HG02571 (cell line): ENCODE results near the gene MTA3.
A peak's percentile ranks its signal among the peaks of the same experiment; 100 is the strongest.

Source experiments
- ATAC-seq: cut with Tn5 transposase; IDR thresholded peaks from one replicate; pipeline ENCODE4 v1.9.1; 2021; ENCODE audit warnings: mild to moderate bottlenecking, moderate library complexity; ENCODE audit not compliant: unreplicated experiment

MTA3 gene

DNA sequence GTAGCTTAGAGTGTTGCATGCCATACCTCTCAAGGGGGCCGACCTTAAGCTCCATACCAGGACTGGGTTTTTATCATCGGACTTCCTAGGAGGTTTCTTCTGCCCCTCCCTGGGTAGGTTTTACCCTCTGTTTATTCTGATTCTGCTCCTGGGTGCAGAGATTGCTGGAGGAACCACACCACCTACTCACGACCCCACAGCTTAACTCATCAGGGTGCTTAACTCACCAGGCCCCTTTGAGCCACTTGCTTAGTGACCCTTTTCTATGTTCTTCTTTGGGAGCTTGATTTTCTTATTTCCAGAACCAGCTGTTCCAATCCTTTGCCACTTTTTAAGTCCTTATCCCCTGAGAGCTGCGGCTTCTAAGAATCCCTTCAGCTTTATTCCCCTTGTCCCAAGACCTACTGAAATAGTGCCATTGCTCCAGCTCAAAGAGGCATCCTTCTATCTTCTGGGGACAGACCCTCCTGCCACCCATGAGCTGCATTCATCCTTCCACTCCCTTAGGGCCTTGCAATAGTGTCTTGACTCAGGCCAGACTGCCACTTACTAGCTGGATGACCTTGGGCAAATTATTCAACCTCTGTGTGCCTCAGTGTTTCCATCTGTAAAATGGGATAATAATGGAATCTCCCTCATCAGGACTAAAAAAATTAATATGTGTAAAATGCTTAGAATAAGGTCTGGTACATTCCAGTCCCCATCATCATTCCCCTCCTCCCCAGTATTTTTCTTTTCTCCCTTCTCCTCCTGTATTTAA is 189.7 kb downstream of the MTA3 start:
- no peak for ATAC-seq

DNA sequence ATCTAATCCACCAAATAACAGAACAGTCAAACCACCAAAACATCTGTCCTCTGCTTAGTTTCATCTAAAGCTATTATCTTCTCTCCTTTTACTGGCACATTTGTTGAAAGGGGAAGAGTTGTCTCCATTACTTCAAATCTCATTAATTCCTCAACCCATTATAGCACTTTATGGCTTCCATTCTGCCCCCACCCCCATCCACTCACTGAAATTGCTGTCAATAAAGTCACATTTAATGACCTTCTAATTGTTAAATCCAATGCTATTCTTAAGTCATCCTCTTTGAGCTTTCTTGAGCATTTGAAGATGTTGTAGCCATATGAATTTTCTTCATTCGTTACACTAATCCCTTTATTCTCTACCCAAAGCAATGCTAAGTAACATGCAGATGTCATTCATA is 190.3 kb downstream of the MTA3 start:
- ATAC-seq, result no peak

DNA sequence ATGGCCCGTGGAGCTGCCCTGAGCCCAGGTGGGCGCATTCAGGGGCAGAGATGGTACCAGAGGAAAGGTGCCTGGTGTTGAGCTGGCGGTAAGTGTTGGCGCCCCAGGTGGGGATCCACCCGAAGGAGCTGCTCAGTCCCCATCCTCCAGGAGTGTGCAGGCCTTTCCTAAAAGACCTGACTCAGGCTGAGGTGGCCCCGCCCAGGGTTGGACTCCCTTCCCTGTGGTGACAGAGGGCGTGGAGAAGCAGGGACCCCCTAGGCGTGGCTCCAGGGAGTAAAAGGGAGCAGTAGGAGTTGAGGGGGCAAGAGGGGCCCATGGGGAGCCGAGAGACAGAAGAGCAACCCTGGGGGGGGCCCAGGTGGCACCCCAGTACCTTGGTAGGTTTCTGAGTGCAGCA is 193.1 kb downstream of the MTA3 start:
- ATAC-seq, result no peak

DNA sequence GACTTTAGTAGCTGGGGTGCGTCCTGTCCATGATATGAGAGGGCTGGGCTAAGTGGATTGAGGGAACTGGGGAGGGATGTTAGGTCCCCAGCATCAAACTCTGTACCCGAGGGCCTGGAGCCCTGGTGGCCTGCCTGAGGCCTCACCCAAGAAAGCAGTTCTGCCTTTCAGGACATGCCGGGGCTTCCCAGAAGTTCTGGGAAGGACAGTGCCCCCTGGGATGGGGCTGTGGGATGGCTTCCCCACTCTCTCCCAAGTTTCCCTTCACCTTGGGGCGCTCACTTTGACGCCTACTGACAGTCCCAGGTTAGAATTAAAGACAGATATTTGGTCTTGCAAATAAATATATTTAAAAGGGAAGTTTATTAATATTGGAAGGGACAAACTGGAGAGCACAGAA is 193.7 kb downstream of the MTA3 start:
- ATAC-seq, result no peak

DNA sequence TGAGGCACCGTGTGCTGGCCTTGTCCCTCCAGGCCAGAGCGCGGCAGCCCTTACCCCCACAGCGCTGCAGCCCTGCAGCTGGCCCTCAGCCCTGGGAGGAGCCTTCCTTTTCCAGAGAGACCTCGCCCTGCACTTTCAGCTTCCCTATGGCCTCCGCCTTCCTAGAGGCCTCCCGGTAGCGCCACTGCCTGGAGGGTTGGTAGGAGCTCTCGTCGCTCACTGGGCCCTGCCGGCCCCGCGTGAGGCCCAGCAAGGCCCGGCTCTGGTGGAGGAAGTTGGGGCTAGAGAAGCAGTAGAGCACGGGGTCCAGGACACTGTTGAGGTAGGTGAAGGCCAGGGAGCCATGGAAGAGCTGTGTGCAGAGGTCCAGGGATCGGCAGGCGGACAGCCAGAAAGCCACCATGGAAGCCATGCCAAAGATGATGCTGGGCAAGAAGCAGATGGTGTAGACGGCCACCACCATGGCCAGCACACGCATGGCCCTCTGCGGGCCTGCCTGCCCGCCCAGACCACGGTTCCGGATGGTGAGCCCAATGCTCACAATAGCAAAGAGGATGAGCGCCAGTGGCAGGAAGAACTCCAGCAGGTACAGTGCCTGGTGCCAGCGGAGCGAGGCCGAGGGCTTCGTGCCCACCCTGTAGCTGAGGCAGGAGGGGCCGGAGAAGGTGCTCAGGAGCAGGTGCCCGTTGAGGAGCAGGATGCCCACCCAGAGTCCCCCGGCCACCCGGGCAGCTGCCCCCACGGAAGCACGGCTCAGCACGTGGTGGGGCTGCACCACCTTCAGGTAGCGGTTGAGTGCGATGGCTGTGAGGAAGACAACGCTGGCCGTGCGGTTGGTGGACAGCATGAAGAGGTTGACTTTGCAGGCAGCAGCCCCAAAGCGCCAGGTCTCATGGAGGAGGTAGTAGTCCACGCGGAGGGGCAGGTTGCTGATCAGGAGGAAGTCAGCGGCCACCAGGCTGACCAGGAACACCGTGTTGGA is 194.7 kb downstream of the MTA3 start:
- no peak for ATAC-seq

DNA sequence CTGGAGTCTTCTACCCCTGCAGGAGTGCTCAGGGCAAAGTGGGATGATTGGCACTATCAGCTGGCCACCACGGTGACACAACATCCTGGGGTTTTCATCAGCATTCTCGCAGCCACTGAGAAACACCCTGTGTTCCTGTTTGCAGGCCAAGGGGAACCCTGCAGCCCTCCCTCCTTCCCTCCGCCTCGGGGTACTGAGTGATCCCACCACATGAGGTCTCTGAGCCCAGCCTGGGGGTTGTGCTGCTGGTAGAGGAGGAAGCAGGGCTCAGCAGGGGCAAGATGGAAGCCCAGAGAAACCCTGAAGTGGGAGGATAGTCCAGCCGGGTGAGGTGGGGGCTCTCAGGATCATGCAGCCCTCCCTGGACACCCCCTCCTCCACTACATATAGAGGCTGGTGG is 195.7 kb downstream of the MTA3 start, which contains the start of gene OXER1:
OXER1 (minus strand) TSS at position 40 of the 400 bp plus-strand sequence. CDS start 73 bp downstream, outside the sequence.
- ATAC-seq, result no peak

DNA sequence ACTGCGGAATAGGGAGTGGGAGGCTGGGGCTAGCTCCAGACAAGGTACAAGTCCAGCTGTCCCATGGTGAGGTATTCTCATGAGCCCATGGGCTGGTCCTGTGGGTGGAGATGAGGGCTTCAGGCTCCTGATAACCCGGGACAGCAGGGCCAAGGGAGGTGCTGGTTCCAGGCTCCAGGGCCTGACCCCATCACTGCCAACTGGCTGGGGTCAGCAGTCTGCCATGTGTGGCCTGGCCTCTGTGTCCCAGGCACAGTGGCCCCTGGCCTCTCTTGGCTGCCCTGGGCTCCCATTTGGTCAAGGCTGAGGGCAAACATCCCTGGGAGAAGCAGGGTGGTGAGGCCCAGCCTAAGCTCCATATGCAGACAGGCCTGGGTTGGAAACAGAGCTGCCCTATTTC is 196.5 kb downstream of the MTA3 start:
- ATAC-seq, result no peak

DNA sequence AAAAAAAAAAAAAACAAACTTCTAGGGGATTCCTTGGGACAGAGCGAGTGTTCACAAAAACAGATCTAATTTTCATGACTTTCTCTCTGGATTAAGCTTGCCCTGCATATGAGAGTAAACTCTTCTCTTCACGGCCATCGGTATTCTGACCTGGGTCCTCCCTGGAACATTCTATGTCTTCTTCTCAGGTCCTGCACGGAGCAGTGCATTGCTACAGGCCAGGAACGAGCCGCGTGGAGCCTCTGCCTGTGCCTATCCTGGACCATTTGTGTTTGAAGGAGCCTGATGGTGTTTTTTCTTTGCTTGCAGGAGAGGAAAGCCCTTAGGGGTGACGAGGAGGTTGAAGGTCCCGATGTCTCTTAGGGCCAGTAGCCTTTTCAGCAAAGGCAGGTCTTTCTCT is 197.3 kb downstream of the MTA3 start:
- ATAC-seq, result no peak

DNA sequence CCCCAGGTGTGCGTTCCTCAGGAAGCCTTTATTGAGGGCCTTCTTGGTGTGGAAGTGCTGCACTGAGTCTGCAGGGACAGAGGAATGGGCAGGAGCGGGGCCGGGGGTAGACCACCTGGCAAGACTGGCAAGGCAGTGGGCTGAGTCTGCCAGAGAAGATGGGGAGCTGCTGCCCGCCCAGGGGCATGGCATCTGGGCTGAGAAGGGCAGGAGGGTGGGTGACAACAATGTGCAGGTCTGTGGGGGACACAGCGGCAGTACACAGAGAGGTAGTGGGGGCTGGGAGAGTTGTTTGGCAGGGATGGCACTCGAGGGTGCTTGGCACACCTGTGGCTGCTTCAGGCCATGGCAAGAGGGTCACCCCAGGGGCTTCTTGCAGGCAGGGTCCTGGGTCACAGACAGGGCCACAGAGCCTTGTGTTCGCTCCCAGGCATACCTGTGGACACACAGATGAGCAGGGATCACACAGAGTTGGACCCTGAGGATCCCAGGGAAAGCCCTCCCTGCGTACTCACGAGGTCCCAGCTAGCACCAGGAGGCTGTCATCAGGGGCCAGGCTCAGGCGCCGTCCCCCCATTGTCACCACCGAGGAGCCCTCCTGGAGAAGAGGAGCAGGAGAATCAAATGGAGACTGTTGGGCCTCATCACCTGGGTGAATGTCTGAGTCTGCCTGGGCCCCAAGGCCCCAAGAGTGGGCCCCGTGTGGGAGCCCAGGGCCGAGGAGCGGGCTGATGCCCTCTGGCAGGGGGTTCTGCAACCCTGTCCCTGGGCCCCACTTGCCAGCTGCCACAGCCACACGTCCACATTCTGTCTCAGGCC is 198.9 kb downstream of the MTA3 start:
- no peak for ATAC-seq

DNA sequence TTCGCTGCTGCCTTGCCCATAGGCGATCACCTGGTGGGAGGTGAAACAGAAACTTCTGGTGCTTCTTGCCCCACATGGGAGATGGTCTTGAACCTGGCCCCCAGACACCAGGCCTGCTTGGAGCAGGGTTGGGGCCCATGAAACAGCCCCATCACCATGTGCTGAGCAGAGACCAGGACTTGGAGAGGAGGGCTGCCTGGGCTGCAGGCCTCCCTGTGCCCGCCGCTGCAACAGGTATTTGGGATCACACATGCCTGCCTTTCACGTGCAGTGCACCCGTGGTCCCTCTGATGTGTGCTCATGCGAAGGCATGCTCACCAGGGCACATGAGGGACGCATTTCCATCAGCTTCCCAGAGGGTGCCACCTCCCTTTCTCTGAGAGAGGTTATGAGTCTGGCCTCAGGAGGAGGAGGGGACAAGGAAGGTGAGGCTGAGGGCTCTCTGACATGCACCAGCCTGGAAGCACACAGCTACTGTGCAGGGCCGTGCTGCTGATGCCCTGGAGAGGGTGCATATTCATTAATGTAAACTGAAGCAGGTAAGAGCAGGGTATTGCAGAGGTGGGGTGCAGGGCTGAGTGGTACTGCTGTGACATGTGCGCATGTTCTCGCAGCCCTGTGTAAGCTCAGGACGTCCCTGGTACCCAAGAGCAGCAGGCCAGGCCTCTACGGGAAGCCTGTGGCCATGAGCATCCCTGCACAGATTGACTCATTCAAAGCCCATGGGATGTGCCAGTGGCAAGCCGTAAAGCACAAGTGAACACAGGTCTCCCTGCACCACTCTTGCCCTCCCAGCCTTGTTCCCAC is 199.7 kb downstream of the MTA3 start:
- no peak for ATAC-seq

DNA sequence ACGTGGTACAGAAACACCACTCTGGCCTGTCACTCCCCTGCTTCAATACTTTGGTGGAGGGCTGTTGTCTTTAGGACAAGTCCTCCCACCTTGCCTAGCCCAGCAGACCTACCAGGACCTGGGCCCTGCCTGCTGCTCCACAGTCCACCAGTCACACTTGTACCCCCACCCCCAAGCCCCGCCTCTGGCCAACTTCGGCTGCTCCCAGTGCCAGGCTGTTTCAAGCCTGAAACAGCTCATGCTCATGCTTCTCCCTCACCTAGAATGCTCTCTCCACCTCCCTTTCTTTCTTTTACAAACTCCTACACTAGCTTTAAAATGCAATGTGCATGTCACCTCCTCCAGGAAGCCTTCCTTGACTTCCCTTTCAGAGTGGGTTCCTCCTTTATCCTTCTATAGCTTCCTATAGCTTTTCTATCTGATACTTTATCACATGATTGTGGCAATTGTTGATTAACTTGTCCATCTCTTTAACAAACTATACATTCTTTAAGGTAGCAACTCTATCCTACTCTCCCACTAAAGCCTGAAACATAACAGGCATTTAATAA is 200.3 kb downstream of the MTA3 start:
- ATAC-seq, result no peak

DNA sequence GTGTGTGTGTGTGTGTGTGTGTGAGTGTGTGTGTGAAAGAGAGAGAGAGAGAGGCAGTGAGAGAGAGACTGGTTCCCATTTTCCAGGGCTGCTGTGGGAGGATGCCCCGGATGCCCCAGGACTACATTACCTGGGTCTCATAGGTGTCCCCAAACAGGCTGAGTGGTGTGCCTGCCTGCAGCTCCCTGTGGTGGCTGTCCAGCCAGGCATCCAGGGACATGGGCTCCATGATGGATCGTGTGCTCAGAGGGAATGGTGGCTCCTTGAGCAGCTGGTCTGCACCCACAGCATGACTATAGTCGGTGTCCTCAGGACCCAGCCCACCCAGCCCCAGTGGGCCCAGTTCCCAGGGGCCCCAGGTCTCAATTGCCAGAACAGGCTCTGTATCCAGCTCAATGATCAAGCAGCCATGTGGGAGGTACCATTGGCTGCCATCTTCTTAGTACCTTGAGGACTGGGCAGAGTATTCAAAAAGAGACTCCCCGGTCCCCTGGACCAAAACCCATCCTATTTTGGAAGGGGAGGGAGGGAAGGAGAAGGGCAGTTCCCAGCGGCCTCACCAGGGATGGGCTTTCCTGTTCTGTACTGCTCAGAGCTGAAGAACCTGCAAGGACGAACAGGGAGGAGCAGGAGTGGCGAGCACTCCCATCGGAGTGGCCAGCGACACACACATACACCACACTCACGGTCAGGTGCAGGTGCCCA is 201.3 kb downstream of the MTA3 start:
- no peak for ATAC-seq

DNA sequence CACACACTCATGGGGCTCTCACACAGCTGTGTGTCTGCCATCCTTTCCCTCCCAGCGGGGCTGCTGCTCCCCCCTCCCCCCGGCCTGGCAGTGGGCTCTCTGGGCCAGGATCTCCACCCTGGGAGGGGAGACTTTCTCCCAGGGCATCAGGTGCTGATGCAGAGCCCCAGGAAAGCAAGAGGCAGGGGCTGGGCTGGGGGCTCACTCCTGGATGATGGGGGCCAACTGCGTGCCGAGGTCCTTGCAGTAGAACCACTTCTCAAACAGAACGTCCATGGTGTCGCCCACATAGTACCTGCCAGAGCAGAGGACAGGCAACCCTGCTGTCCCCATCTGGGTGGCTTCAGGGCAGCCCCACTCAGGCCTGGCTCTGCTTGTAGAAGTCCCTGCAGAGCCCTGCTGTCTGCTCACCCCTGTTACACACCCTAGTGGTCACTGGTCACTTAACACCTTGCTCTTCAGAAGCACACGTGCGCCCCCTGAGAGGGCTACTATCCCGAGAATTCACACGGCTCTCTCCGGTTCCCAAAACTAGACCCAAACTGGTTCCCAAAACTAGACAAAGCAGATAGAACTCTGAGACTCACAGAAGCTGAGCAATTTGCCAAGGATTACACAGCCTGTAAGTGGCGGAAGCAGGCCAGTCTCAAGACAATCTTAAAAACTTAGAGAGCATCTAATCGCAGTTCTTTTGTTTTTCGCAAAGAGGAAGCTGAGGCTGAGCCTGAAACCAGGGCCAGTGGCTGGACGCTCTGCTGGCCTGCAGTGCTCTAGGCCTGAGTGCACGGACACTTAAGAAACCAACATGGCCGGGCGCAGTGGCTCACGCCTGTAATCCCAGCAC is 202.1 kb downstream of the MTA3 start:
- no peak for ATAC-seq

DNA sequence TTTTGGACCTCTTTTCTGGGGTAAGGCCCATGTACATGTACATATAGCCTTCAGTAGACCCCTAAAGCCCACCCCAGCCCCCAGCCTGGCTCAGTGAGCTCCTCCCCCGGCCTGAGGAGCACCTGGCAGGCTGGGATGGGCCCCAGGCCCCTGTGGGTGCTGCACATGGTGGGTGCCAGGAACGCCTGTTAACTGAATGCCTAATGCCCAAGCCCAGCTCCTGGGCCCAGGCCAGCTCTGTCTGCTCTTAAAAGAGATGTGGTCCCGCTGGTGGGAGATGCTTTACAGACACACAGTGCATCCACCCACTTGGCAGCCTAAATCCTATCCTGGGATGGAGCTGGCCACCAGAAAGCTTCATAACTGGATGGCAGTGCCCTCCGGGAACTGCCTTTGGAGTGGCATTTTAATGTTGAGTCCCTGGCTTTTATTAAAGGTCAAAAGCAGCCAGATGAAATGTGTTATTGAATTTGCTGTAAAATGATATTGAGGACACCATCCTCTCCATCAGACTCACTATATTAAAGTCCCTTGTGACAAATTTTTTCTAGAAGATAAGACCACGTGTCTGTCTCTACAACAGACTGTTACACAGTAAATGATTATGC is 203.2 kb downstream of the MTA3 start:
- no peak for ATAC-seq

DNA sequence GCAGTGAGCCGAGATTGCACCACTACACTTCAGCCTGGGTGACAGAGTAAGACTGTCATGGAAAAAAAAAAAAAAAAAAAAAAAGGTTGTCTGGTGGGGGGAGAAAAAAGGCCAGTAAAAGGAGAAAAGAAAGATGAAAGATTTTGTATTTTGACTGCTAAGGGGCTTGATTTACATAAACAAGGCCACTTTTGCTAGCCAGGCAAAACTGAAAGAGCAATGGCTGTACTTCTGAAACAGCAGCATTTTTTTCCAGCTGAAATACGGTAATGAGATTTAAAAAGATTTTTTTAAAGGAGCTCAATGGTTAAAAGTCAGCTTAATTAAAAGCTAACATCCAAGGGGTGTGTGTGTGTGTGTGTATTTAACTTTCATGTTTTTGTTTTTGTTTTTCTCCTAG is 206.8 kb downstream of the MTA3 start:
- ATAC-seq, result peak; percentile 69

DNA sequence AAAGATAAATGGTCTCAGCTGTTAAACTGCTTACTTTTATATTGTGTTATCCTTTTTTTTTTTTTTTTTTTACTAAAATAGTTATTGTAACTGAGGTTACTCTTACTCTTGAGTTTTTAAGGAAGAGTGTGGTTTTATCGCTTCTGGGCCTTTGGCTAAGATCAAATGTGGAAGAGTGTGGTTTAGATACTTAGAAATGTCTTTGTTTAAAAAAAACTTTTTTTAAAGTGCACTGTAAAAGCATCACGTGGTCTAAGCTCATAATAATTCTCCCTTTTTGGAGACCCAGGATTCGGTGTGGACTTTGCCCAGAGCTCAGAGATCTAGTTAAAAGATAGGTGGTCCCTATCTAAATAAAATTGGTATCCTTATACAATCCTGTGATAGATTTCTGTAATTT is 207.4 kb downstream of the MTA3 start:
- no peak for ATAC-seq

DNA sequence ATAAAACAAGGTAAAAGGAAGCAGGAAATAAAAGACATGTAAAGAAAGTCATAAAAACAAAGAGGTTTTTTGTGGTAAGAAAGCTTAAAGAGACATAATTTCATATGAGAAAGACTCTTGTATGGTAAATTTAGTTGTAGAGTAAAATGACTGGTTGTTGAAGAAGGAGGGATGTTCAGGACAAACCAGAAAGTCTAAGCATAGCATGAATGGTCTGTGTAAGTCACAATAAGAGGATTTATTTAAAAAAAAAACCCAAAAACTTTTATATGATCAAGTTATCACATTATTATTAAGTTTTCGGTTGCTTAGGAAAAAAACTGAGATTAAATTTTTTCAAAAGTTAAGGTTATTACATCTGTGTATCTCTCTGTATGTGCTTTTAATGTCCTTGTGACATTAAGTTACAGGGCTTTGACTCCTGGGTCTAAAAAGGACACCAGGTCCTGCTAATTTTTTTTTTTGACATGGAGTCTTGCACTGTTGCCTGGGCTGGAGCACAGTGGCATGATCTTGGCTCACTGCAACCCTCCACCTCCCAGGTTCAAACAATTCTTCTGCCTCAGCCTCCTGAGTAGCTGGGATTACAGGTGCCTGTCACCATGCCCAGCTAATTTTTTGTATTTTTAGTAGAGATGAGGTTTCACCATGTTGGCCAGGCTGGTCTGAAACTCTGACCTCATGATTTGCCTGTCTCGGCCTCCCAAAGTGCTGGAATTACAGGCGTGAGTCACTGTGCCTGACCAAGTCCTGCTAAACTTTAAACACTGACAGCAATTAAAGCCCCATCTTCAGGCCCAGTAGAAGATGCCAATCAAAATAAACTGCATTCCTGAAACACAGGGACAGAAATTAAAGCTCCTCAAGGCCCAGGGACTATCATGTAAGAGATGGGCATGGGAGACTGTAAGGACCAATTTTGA is 209.7 kb downstream of the MTA3 start:
- no peak for ATAC-seq
